Measurements from ENCODE around the gene SLC39A11. TPM values are rescaled to one million over a fixed set of nuclear protein-coding genes. Genes with fewer than 3 reads are reported as not detected.

The SLC39A11 gene
- total RNA-seq, 1 experiment from 2014 or later: 15.2 TPM

GRCh38 chr17:72771734-72772133 is 320.8 kb downstream of the SLC39A11 start:
- no peak overlapping the region for H4K5ac ChIP-seq (ENCODE audit: insufficient read length, low read depth, low read length)
- H3K27ac ChIP-seq (ENCODE audit: insufficient read length, low read depth, low read length): no peak overlapping the region
- no peak for DNase-seq
- no peak overlapping the region for H3T11ph ChIP-seq (ENCODE audit: low read length)
- peaks cover 9% of the 10 kb centered on the region for H3K9me3 ChIP-seq (ENCODE audit: control insufficient read depth, low read depth, low read length)
- H3K4me1 Mint-ChIP-seq: peaks cover 10 to 13% of the 10 kb centered on the region in 2 experiments
- H3K79me2 ChIP-seq (ENCODE audit: insufficient read depth, low read length): no peaks in the 10 kb centered on the region
- H2AK5ac ChIP-seq (ENCODE audit: insufficient read length, low read length): no peak overlapping the region
- H2BK120ac ChIP-seq (ENCODE audit: low read depth, low read length, poor library complexity, severe bottlenecking): no peak overlapping the region
- no peak overlapping the region for H2BK5ac ChIP-seq (ENCODE audit: insufficient read length, low read length)
- TF ChIP-seq CTCF (conservative IDR thresholded peaks at IDR 0.05): peak; percentile 38
- H3K9ac ChIP-seq (ENCODE audit: extremely low read depth, insufficient read length, low read length): no peak overlapping the region
- H3K4ac ChIP-seq (ENCODE audit: low read depth, low read length): no peak overlapping the region
- H3K27me3 ChIP-seq (ENCODE audit: insufficient read depth, low read length): no peaks in the 10 kb centered on the region
- no peak overlapping the region for H2AFZ ChIP-seq (ENCODE audit: low read length)
- H3K27me3 Mint-ChIP-seq (ENCODE audit: low read depth): peaks cover 19% of the 10 kb centered on the region
- H3K4me2 ChIP-seq (ENCODE audit: insufficient read depth, insufficient read length, low read length): no peak overlapping the region
- no peak overlapping the region for H3K14ac ChIP-seq (ENCODE audit: insufficient read depth, low read length)
- H2BK12ac ChIP-seq (ENCODE audit: insufficient read length, low read depth, low read length): no peak overlapping the region
- no peaks in the 10 kb centered on the region for H4K20me1 ChIP-seq (ENCODE audit: control insufficient read depth, insufficient read depth, insufficient read length)
- no peaks in the 10 kb centered on the region for H3K23me2 ChIP-seq (ENCODE audit: insufficient read length, low read depth, low read length, poor library complexity, severe bottlenecking)
- no peaks in the 10 kb centered on the region for H3K4me1 ChIP-seq (ENCODE audit: insufficient read depth, low read length)
- no CpG with 5 or more reads among the region's 3 CpGs for WGBS (ENCODE audit: extremely low coverage, insufficient read length, low lambda C conversion rate)
- H3K4me3 Mint-ChIP-seq: no peak overlapping the region
- H2BK15ac ChIP-seq (ENCODE audit: low read depth, low read length): no peak overlapping the region
- H3K9me3 Mint-ChIP-seq: peaks cover 18 to 25% of the 10 kb centered on the region in 2 experiments
- no peak overlapping the region for H3K27ac Mint-ChIP-seq
- no peak overlapping the region for H3K18ac ChIP-seq (ENCODE audit: insufficient read length, low read depth, low read length)
- no peak overlapping the region for H2BK20ac ChIP-seq (ENCODE audit: low read depth, low read length, poor library complexity, severe bottlenecking)
- H3K36me3 Mint-ChIP-seq (ENCODE audit: insufficient read depth in 1 of 3, low read depth in 3 of 3): peaks cover 6 to 26% (median 8%) of the 10 kb centered on the region in 3 experiments; a peak in 6 of 7 replicates
- no peak overlapping the region for H3K23ac ChIP-seq (ENCODE audit: insufficient read length, low read depth, low read length)
- no peak overlapping the region for H4K91ac ChIP-seq (ENCODE audit: insufficient read length, low read depth, low read length)
- H3K56ac ChIP-seq (ENCODE audit: insufficient read length, low read depth, low read length): no peak overlapping the region
- no peak overlapping the region for H4K8ac ChIP-seq (replicated peaks; ENCODE audit: insufficient read length, low read depth, low read length)
- no peaks in the 10 kb centered on the region for H3K79me1 ChIP-seq (ENCODE audit: insufficient read depth, low read depth, low read length, poor library complexity, severe bottlenecking)
